Left lobe of liver (tissue), 2 donors: ENCODE results near the gene SNCG. TPM values are rescaled to one million over a fixed set of nuclear protein-coding genes. Genes with fewer than 3 reads are reported as not detected.
A peak's percentile ranks its signal among the peaks of the same experiment; 100 is the strongest.

Source experiments
- ATAC-seq: fragments of 200-7000 bp; cut with Tn5 transposase; one replicate; pipeline ENCODE4 v1.9.1; 2020; ENCODE audit warnings: mild to moderate bottlenecking, moderate library complexity
- DNase-seq: peaks from one replicate; pipeline ENCODE4 v3.0.0-alpha.2; 2020; ENCODE audit warnings: low spot score
- total RNA-seq: library from RNA; stranded (reverse); gene quantifications from one replicate; pipeline ENCODE4 v1.2.1, GENCODE V29; 2021
- donor health status: DM: no; HTN: no; CAD: no; lungs with moderate emphysema.
- donor health status: DM: no; HTN: yes; CAD: no.

SNCG gene
- total RNA-seq, 1 donor from 2014 or later: 2.0 TPM

DNA sequence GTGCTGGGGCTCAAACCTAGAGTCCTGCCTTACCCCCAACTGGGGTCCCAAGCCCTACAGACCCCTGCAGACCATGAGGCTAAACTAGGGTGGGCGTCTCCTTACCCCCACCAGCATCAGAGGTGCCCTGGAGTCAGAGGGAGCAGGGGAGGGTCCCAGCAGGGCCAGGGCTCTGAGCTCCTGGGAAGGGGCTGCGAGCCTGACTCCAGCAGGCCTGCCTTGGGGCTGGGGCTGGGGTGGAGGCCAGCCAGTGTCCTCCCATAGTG, 1.3 kb downstream of the SNCG start:
- ATAC-seq (no peak), DNase-seq (no peak)

DNA sequence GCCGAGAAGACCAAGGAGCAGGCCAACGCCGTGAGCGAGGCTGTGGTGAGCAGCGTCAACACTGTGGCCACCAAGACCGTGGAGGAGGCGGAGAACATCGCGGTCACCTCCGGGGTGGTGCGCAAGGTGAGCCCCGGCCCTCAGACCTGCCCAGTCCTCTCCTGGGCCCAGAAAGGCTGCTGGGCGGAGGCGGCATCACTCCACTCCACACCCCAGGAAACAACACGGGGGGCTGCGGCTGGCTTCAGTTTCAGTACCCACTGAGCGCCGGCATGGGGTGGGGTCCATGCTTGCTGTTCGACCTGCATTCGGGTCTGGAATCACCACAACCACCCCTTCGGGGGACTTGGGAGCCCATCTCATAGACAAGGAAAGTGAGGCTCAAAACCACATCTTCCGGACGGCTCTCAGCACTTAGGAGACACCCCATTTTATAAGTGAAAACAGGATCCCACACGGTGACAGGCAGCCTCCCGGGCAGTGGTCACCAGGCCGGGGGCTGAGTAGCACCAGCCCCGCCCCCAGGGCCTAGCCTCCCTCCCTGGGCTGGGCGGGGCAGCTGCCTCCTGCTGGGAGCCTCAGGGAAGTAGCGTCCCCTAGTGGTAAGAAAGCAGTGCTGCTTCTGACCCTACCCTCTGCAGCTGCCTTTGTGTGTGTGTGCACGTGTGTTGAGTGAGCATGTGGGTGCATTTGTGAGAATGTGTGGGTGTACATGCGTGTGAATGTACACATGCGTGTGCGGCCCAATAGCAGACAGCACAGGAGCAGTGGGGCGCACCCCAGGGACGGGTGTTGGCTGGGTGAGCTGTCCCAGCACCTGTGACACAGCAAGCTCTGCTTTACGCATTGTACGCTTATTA, 1.8 kb downstream of the SNCG start:
- no peak for DNase-seq
- ATAC-seq: peak; percentile 83

GRCh38 chr10:86960863-86961434, 2.5 kb downstream of the SNCG start:
- ATAC-seq: no peak

GRCh38 chr10:86961481-86962091, 3.2 kb downstream of the SNCG start:
- no peak for DNase-seq

More at GRCh38 chr10:86960863-86961434, 2.5 kb downstream of the SNCG start:
- no peak for DNase-seq

DNA sequence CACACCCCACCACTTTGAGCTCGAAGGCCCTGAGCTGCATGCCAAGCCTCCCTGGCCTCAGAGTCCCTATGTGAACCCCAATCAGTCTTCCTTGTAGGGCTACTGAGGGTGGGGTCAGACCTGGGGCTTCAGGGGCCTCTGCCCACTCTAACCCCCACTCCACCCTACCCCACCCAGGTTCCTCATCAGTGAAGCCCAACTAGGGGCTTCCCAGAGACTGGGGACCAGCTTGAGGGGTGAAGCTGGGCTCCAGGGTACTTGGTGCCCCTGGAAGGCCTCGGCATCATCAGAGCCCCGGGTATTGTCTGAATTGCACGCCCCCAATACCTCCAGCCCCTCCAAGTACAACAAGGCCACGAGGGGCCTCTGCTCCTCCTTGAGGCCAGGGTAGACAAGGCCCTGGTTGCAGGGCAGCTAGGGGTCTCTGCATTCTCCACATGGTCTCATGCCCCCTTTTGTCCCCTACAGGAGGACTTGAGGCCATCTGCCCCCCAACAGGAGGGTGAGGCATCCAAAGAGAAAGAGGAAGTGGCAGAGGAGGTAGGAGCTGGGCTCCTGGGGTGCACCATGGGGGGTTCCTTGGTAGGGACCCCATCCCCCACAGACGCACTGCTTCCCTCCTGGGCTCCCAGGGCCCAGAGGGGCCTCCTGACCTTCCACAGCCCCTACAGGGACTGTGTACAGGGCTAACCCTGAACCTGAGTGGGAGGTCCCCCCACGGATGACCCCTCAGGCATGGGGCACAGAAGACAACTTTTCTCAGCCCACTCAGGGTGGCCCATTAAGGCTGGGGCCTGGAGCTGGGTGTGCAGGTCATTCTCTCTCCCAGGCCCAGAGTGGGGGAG, 4.0 kb downstream of the SNCG start:
- DNase-seq: no peak
- ATAC-seq: no peak

More at GRCh38 chr10:86961481-86962091, 3.2 kb downstream of the SNCG start:
- ATAC-seq: no peak

DNA sequence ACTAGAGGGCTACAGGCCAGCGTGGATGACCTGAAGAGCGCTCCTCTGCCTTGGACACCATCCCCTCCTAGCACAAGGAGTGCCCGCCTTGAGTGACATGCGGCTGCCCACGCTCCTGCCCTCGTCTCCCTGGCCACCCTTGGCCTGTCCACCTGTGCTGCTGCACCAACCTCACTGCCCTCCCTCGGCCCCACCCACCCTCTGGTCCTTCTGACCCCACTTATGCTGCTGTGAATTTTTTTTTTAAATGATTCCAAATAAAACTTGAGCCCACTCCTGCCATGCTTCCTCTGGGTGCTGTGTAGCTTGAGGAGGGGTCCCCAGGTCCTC, 4.5 kb downstream of the SNCG start:
- DNase-seq: peak; percentile 36

GRCh38 chr10:86963341-86963919, 5.0 kb downstream of the SNCG start:
- DNase-seq (peak; percentile 40), ATAC-seq (no peak)

More for the DNA sequence above, 4.5 kb downstream of the SNCG start:
- ATAC-seq: no peak

DNA sequence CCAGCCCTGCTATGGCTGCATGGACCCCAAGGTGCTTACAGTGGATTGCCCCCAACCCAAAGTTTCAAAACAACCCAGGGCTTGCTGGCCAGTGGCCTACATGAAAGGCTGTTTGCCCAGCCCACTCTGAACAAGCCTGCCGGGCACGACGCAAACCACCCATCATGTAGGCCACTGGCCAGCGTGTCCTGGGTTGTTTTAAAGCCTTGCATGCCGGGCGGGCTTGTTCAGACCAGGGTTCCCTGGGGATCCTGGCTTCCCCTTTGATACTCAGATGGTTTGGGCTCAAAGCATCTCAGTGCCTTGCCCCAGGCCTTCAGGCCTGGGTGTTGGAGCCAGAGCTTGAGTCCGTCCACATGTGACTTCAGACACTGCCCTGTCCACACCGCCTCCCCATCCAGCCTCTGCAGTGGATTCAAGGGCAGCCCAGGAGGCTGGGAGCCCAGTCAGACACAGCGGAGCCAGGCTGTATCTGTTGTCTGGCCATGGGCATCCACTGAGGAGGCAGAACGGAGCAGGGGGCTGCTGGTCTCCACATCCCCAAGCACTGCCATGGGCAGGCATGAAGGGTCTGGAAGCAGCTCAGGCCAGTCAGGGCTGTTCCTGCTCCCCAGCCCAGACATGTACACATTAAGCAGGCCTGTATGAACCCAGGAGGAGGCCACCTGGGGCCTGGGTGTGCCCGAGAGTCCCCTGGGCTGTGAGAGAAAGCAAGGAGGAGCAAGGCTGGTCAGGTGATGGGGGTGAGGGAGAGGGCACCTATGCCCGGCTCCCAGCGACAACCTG, 5.9 kb downstream of the SNCG start:
- peak; percentile 39 for DNase-seq
- ATAC-seq: no peak

DNA sequence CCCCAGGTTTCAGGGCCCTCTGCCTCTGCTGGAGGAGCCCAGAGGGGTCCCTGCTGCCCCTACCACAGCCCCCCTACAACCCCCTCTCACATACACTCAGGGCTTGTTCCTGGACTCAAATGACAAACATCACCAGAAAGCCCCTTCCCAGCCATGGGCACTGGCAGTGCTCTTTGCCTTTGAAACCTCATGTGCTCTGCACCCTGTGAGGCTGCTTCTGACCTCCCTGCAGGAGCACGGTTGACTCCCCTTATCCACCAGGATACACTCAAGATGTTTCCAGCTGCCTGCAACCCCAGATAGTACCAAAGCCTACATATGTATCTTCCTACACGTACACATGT, 6.4 kb downstream of the SNCG start:
- DNase-seq (no peak), ATAC-seq (no peak)

DNA sequence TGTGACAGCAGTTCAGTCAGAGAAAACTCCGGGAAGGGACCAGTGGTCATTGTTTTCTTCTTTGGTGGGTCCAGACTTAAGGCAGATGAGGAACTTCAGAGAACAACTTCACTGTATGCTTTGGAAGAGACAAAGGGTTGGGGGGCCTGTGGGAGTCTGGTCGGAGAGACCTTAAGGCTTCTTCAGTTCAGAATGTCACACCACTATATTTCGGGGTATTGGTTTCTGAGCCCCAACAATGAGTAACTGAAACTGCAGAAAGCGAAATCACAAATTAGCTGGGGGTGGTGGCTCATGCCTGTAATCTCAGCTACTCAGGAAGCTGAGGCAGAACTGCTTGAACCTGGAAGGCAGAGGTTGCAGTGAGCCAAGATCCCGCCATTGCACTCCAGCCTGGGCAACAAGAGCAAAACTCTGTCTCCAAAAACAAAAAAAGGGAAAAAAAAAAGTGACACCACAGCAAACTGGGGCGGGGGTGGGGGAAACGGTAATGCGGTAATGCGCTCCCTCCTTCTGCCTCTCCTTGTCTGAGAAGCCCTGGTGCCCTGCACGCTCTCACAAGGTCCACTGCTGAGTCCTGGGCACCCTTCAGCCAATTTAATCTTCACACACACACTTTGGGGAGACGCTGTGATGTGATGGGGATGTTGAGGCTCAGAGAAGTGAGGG, 7.7 kb downstream of the SNCG start:
- peak; percentile 16 for DNase-seq
- ATAC-seq: no peak

GRCh38 chr10:86967481-86967941, 9.1 kb downstream of the SNCG start:
- ATAC-seq (no peak), DNase-seq (no peak)

DNA sequence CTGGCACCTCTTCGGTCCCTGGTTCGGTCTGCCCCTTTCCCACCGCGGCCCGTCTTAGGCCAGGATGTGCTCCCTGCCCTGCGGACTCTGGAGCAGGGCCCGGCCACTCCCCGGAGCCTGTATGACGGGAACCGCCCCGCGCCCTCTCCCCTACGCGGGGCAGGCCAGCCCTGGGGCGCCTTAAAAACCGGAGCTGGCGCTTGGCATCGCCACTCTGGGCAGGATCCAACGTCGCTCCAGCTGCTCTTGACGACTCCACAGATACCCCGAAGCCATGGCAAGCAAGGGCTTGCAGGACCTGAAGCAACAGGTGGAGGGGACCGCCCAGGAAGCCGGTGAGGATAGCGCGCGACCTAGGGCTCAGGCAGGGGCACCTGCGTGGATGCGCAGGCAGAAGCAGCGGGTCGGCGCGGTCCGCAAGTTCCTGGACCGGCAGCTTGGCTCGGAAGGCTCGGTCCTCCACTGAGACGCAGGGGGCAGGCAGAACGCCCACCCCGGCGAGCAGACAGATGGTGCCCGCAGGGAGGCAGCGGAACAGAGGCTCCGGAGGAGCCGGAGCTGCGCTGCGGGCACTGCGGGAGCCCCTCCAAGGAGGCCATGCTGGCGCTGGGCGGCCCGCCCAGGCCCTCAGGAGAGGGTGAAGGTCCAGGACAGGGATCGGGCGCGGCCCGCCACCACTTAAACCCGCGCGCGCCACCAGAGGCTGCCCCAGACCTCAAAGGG, 10.0 kb downstream of the SNCG start, which contains the start of gene ADIRF:
TSS of gene ADIRF (plus strand) at position 212 of the 723 bp plus-strand sequence. CDS start at position 275, 63 bp downstream.
- ATAC-seq (peak; percentile 73), DNase-seq (peak; percentile 74)

- no peak for DNase-seq
- ATAC-seq: no peak
These were observed 10.6 kb downstream of the SNCG start for GRCh38 chr10:86968994-86969355.

DNA sequence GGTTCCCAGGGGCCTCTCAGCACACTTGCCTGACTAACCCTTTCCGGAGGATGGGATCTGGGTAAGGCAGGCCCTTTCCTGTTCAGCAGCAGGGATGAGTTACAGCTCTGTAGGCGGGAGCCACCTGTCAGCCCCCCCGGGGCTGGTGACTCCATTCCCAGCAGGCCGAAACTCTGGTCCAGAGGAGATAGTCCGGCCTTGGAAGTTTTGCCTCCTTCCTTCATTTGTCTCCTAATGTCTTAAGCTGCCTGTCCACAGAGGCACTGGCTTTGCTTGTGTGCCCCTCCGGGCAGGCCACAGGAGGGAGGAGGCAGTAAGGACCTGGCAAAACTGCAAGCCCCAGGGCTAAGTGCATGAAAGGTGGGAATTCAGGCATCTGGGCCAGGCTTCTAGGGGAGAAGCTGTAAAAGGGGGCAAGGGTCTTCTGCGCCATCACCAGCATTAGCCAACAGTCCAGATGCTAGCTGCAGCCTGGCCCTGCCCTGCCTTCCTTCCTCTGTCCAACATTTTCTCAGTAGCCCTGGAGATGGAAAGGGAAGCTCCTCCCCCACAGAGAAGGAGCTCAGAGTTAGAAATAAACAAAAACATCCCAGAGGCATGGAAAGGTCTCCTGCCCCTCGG, 11.1 kb downstream of the SNCG start:
- ATAC-seq (no peak), DNase-seq (no peak)

DNA sequence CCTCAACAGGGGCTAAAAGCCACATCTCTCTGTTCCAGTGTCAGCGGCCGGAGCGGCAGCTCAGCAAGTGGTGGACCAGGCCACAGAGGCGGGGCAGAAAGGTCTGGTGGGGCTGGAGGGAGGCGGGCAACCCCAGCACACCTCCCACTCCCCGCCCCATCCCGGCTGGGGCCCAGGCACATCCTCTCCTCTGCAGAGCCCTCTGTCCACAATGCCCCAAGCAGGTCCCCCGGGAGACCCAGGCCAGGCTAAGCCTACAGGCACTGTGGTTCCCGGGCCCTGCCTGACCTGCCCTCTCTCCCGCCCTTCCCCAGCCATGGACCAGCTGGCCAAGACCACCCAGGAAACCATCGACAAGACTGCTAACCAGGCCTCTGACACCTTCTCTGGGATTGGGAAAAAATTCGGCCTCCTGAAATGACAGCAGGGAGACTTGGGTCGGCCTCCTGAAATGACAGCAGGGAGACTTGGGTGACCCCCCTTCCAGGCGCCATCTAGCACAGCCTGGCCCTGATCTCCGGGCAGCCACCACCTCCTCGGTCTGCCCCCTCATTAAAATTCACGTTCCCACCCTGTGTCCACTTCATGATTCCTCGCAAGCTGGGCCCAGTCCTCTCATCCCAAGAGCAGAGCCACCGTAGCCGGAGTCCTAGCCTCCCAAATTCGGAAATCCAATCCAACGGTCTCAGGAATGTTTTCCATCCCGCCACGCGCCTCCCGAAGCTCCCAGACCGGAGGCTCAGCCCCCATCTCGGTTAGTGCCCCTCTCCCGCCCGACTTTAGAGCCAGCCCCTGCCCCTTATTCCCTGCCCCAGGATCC, 12.0 kb downstream of the SNCG start:
- ATAC-seq (peak; percentile 2), DNase-seq (no peak)

DNA sequence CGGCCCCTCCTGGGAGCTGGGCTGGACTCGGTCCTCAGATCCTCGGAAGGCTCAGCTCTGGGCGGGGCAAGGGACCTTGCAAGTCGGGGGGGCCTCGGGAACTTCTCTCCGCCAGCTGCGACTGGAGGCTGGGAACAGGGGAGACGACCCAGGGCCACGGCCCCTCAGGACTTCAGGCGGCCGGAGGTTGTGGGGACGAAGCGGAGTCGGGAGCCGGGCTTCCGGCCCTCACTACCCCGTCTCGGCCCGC, 12.5 kb downstream of the SNCG start:
- DNase-seq (no peak), ATAC-seq (no peak)

- DNase-seq (peak; percentile 75), ATAC-seq (peak; percentile 63)
These were observed 13.0 kb downstream of the SNCG start for GRCh38 chr10:86971232-86971991.
